Lower leg skin (tissue), 3 donors: ENCODE data around the gene C3orf18.

Source experiments
- CTCF ChIP-seq, 3 donors: fragments of 450-650 bp; IDR thresholded peaks; one replicate each; pipeline ENCODE4 v1.5.1; 2016; ENCODE audit warnings: antibody characterized with exemption in 3 of 3, mild to moderate bottlenecking in 3 of 3, moderate library complexity in 2 of 3
- POLR2A ChIP-seq, 2 donors: fragments of 450-650 bp; IDR thresholded peaks; one replicate each; pipeline ENCODE4 v1.6.1; 2016 to 2017; ENCODE audit warnings: antibody characterized with exemption in 2 of 2, mild to moderate bottlenecking in 1 of 2, moderate library complexity in 1 of 2

DNA sequence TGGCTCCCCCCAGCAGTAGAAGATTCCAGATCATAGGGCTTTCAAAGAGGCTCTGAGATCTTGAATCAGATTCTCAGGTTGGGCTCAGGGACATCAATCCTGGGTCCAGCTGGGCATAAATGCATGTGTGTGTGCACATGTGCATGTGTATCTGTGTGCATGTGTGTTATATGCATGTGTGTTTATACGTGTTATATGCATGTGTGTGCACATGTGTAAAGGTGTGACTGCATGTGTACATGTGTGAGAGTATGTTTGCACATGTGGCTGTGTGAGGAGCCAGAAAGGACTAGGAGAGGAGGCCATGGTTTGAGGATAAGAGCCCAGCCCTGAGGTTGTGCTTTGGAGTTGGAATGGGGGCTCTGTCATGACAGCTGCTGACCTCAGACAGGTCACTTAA, 47.6 kb upstream of the C3orf18 start:
- no peak for TF ChIP-seq CTCF (IDR thresholded peaks at IDR 0.05)
- TF ChIP-seq POLR2A (IDR thresholded peaks at IDR 0.05) = no peak
